HCT116 (cell line): ENCODE measurements around the gene FAM240B. TPM values are rescaled to one million over a fixed set of nuclear protein-coding genes. Genes with fewer than 3 reads are reported as not detected.

Experiments used
- ATAC-seq: fragments of 200-7000 bp; cut with Tn5 transposase; 2 replicates; pipeline ENCODE4 v1.9.1; 2020; ENCODE audit warnings: mild to moderate bottlenecking, moderate library complexity
- BruUV-seq: library from RNA; stranded (reverse); fragments of 400-500 nt; replicated peaks from 2 replicates; lab custom pipeline; 2021; lab: Mats Ljungman, UMichigan
- CTCF ChIA-PET: fragments of 300-600 bp; sonication (Branson Sonifier 250); formaldehyde crosslinking; loops from one replicate; lab custom pipeline; 2021; ENCODE audit warnings: antibody characterized with exemption; lab: Charles Lee
- POLR2A ChIA-PET: fragments of 300-600, 350-600 bp; sonication (Branson Sonifier 250); formaldehyde crosslinking; loops from one replicate; lab custom pipeline; 2021; ENCODE audit warnings: antibody characterized with exemption; lab: Charles Lee
- RAD21 ChIA-PET, 2 experiments: fragments of 300-600 bp; sonication (Branson Sonifier 250); formaldehyde crosslinking; loops; one replicate each; lab custom pipeline; 2023; ENCODE audit warnings: low total read pairs in 2 of 2; ENCODE audit not compliant: uncharacterized antibody in 2 of 2, unreplicated experiment in 2 of 2, low non-redundant PET in 1 of 2; lab: Charles Lee
- DNase-seq: peaks from one replicate; pipeline ENCODE4 v3.0.0-alpha.2; 2010; ENCODE audit warnings: low read depth, low spot score
- H2AFZ ChIP-seq: fragments of 200-600 bp; shearing (Covaris generic), sonication (generic); 2 replicates; pipeline ENCODE4 v1.6.1; 2017; ENCODE audit warnings: low read depth, mixed run types, mixed read lengths, antibody characterized with exemption, low read length; ENCODE audit not compliant: poor library complexity, severe bottlenecking
- H3K27ac ChIP-seq: 2 replicates; pipeline ENCODE4 v1.5.1; 2012; ENCODE audit warnings: low read depth, low read length
- H3K27me3 ChIP-seq: fragments of 200-600 bp; sonication (generic); 2 replicates; pipeline ENCODE4 v1.6.1; 2016; ENCODE audit warnings: mixed run types, low read length, mixed read lengths; ENCODE audit not compliant: insufficient read depth
- H3K36me3 ChIP-seq, 2 experiments: fragments of 200-500 bp in 1 of 2; fragments of 200-600 bp in 1 of 2; sonication (Bioruptor generic) in 1 of 2; sonication (generic) in 1 of 2; 2 replicates each; pipeline versions ENCODE4 v1.5.1 to v1.6.1; 2014 to 2016; ENCODE audit warnings: low read length in 2 of 2, inconsistent platforms in 1 of 2, mixed read lengths in 1 of 2, mixed run types in 1 of 2; ENCODE audit not compliant: insufficient read depth in 2 of 2, control insufficient read depth in 1 of 2
- H3K4me1 ChIP-seq, 2 experiments: fragments of 200-600 bp in 1 of 2; sonication (generic) in 1 of 2; 2 replicates each; pipeline versions ENCODE4 v1.5.1 to v1.6.1; 2012 to 2017; ENCODE audit warnings: low read length in 2 of 2, inconsistent platforms in 1 of 2, mild to moderate bottlenecking in 1 of 2, mixed read lengths in 1 of 2, mixed run types in 1 of 2, moderate library complexity in 1 of 2; ENCODE audit not compliant: insufficient read depth in 2 of 2, control insufficient read depth in 1 of 2
- H3K4me2 ChIP-seq: fragments of 200-600 bp; sonication (generic); 2 replicates; pipeline ENCODE4 v1.6.1; 2017; ENCODE audit warnings: mixed run types, low read length, mixed read lengths
- H3K4me3 ChIP-seq, 2 experiments: fragments of 200-600 bp in 1 of 2; sonication (generic) in 1 of 2; replicated peaks in 1 of 2; 2 replicates each; pipeline ENCODE4 v1.5.1; 2011 to 2016; ENCODE audit warnings: low read length in 2 of 2, control low read depth in 1 of 2, low read depth in 1 of 2, mild to moderate bottlenecking in 1 of 2, mixed read lengths in 1 of 2, mixed run types in 1 of 2
- H3K79me2 ChIP-seq: fragments of 200-600 bp; sonication (generic); 2 replicates; pipeline ENCODE4 v1.6.1; 2017; ENCODE audit warnings: mild to moderate bottlenecking, mixed run types, low read length, moderate library complexity, mixed read lengths; ENCODE audit not compliant: insufficient read depth
- H3K9ac ChIP-seq: fragments of 200-600 bp; sonication (generic); 2 replicates; pipeline ENCODE4 v1.6.1; 2016; ENCODE audit warnings: low read length, mixed read lengths
- H3K9me2 ChIP-seq: fragments of 200-600 bp; sonication (generic), shearing (Covaris generic); 2 replicates; pipeline ENCODE4 v1.6.1; 2017; ENCODE audit warnings: mixed run types, mild to moderate bottlenecking, moderate library complexity; ENCODE audit not compliant: insufficient read depth
- H3K9me3 ChIP-seq, 2 experiments: fragments of 200-500 bp in 1 of 2; fragments of 200-600 bp in 1 of 2; sonication (Bioruptor generic) in 1 of 2; sonication (generic) in 1 of 2; 2 replicates each; pipeline ENCODE4 v1.6.1; 2014 to 2017; ENCODE audit warnings: low read length in 2 of 2, mixed read lengths in 2 of 2, inconsistent platforms in 1 of 2, low read depth in 1 of 2, mild to moderate bottlenecking in 1 of 2, mixed run types in 1 of 2, moderate library complexity in 1 of 2; ENCODE audit not compliant: control insufficient read depth in 1 of 2, insufficient read depth in 1 of 2
- H4K20me1 ChIP-seq: fragments of 200-600 bp; sonication (generic), shearing (Covaris generic); 2 replicates; pipeline ENCODE4 v1.6.1; 2017; ENCODE audit warnings: mixed run types, mild to moderate bottlenecking, moderate library complexity; ENCODE audit not compliant: insufficient read depth
- CBX3 ChIP-seq: IDR thresholded peaks from 2 replicates; pipeline ENCODE4 v1.6.1; 2012; ENCODE audit warnings: low read depth
- CEBPB ChIP-seq: IDR thresholded peaks from 2 replicates; pipeline ENCODE4 v1.6.1; 2012; ENCODE audit warnings: low read depth
- EGR1 ChIP-seq: IDR thresholded peaks from 2 replicates; pipeline ENCODE4 v1.6.1; 2012; ENCODE audit warnings: low read depth
- FOSL1 ChIP-seq: IDR thresholded peaks from 2 replicates; pipeline ENCODE4 v1.6.1; 2012; ENCODE audit warnings: low read depth
- JUND ChIP-seq: IDR thresholded peaks from 2 replicates; pipeline ENCODE4 v1.6.1; 2012
- MAX ChIP-seq: IDR thresholded peaks from 2 replicates; pipeline ENCODE4 v1.6.1; 2012
- POLR2A ChIP-seq: IDR thresholded peaks from 2 replicates; pipeline ENCODE4 v1.7.0; 2011; ENCODE audit warnings: borderline replicate concordance; ENCODE audit not compliant: insufficient read depth, insufficient read length; ENCODE audit errors: extremely low read depth
- POLR2AphosphoS5 ChIP-seq: IDR thresholded peaks from 2 replicates; pipeline ENCODE4 v1.6.1; 2011; ENCODE audit warnings: mild to moderate bottlenecking, low read depth, low read length, moderate library complexity
- RAD21 ChIP-seq: IDR thresholded peaks from 2 replicates; pipeline ENCODE4 v1.6.1; 2012; ENCODE audit warnings: low read depth, mild to moderate bottlenecking
- SIN3A ChIP-seq: IDR thresholded peaks from 2 replicates; pipeline ENCODE4 v1.6.1; 2012; ENCODE audit warnings: low read depth
- TCF7L2 ChIP-seq: IDR thresholded peaks from 2 replicates; pipeline ENCODE4 v1.7.0; 2011; ENCODE audit warnings: borderline replicate concordance, inconsistent platforms; ENCODE audit not compliant: insufficient read depth, insufficient read length; ENCODE audit errors: extremely low read depth
- ZBTB33 ChIP-seq: IDR thresholded peaks from 2 replicates; pipeline ENCODE4 v1.6.1; 2011; ENCODE audit warnings: mild to moderate bottlenecking, low read length, moderate library complexity; ENCODE audit not compliant: insufficient replicate concordance; ENCODE audit errors: extremely low read depth
- intact Hi-C: fragments of 100-400 bp; cut with micrococcal nuclease; formaldehyde crosslinking; loops from 2 replicates; pipeline ENCODE4 v1.10.0; 2022
- total RNA-seq: library from RNA; stranded (reverse); gene quantifications from one replicate; pipeline ENCODE4 v1.2.1, GENCODE V29; 2021; ENCODE audit not compliant: unreplicated experiment
- TF ChIP-seq, protein P1 (sequence below): IDR thresholded peaks from 2 replicates; pipeline ENCODE4 v1.6.1; 2012
- TF ChIP-seq, protein P2 (sequence below), 3 experiments: fragments of 200-600 bp in 1 of 3; sonication (generic) in 1 of 3; IDR thresholded peaks in 2 of 3; conservative IDR thresholded peaks in 1 of 3; 2 replicates each; pipeline ENCODE4 v1.5.1; 2012 to 2017; ENCODE audit warnings: low read depth in 2 of 3, low read length in 2 of 3, antibody characterized with exemption in 1 of 3, borderline replicate concordance in 1 of 3, control low read depth in 1 of 3, mild to moderate bottlenecking in 1 of 3, mixed read lengths in 1 of 3, mixed run types in 1 of 3, moderate library complexity in 1 of 3; ENCODE audit not compliant: insufficient read depth in 1 of 3

Gene FAM240B
- total RNA-seq, 1 experiment from 2014 or later: not detected

DNA sequence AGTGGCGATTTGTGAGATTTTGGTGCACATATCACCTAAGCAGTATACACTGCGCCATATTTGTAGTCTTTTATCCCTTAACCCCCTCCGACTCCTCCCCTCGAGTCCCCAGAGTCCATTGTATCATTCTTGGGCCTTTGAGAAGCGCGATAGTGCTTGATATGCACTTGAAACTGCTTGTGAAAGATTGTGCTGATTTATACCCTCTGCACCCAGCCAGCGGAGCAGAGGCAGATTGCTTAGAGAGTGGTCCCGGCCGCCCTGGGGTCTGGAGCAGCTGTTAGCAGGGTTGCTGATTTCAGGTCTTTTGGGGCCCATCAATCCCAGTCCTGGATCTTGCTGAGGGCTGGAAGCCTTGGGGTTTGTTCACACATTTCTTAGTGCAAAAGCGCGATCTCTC, 13.0 kb upstream of the FAM240B start:
- ATAC-seq (no peak), DNase-seq (no peak)
- Histone ChIP-seq H3K9ac (no peak overlapping the region), H3K4me1 (no peaks in the 10 kb centered on the region), H3K36me3 (no peaks in the 10 kb centered on the region), H3K27me3 (no peaks in the 10 kb centered on the region), H3K4me3 (no peak overlapping the region), H3K79me2 (no peaks in the 10 kb centered on the region), H3K9me2 (no peaks in the 10 kb centered on the region), H3K27ac (no peak overlapping the region), H2AFZ (no peak overlapping the region), H3K4me2 (no peak overlapping the region), H3K9me3 (no peaks in the 10 kb centered on the region), H4K20me1 (no peaks in the 10 kb centered on the region)
- CTCF ChIA-PET: no interaction called here
- intact Hi-C loops: no loop called here
- BruUV-seq: no TSS peak
- RAD21 ChIA-PET: no interaction called here
- POLR2A ChIA-PET: no interaction called here
- TF ChIP-seq CEBPB (no peak), TCF7L2 (no peak), JUND (no peak), EGR1 (no peak), CBX3 (no peak), POLR2A (no peak), MAX (no peak), SIN3A (no peak), POLR2AphosphoS5 (no peak)
- TF ChIP-seq, protein P1, sequence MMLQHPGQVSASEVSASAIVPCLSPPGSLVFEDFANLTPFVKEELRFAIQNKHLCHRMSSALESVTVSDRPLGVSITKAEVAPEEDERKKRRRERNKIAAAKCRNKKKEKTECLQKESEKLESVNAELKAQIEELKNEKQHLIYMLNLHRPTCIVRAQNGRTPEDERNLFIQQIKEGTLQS: no peak

DNA sequence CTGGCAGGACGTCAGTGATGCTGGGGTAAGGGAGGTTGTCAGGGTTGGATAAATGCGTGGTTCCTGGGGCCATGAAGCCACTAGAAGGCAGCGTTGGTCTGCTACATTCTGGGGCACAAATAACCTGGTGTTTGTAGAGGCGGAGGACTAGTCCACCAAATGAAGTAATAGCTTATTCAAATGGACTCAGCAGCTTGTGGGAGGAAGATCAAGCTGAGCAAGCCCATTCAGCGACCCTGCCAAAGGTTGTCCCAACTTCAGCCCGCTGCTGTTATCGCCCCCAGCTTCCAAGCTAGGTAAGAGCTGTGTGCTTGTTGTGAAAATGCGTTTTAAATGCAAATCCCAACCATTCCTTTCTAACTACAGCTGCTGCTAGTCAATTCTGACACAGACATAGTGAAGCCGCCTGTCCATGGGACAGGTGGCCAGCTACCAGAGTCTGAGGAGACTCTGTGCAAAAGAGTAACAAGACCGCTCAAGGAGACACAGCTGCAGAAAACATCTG, 7.6 kb upstream of the FAM240B start:
- Histone ChIP-seq H3K9ac (no peak overlapping the region), H3K27me3 (no peaks in the 10 kb centered on the region), H3K36me3 (no peaks in the 10 kb centered on the region), H3K79me2 (no peaks in the 10 kb centered on the region), H2AFZ (no peak overlapping the region), H3K4me3 (no peak overlapping the region), H3K9me3 (no peaks in the 10 kb centered on the region), H3K9me2 (no peaks in the 10 kb centered on the region), H3K27ac (no peak overlapping the region), H4K20me1 (no peaks in the 10 kb centered on the region), H3K4me2 (no peak overlapping the region), H3K4me1 (no peaks in the 10 kb centered on the region)
- ATAC-seq (peak; percentile 82), DNase-seq (peak; percentile 34)
- POLR2A ChIA-PET: no interaction called here
- intact Hi-C loops: no loop called here
- RAD21 ChIA-PET: no interaction called here
- BruUV-seq: no TSS peak
- peak; percentile 82 for TF ChIP-seq RAD21
- TF ChIP-seq SIN3A: no peak
- no peak for TF ChIP-seq FOSL1
- TF ChIP-seq, protein P2, sequence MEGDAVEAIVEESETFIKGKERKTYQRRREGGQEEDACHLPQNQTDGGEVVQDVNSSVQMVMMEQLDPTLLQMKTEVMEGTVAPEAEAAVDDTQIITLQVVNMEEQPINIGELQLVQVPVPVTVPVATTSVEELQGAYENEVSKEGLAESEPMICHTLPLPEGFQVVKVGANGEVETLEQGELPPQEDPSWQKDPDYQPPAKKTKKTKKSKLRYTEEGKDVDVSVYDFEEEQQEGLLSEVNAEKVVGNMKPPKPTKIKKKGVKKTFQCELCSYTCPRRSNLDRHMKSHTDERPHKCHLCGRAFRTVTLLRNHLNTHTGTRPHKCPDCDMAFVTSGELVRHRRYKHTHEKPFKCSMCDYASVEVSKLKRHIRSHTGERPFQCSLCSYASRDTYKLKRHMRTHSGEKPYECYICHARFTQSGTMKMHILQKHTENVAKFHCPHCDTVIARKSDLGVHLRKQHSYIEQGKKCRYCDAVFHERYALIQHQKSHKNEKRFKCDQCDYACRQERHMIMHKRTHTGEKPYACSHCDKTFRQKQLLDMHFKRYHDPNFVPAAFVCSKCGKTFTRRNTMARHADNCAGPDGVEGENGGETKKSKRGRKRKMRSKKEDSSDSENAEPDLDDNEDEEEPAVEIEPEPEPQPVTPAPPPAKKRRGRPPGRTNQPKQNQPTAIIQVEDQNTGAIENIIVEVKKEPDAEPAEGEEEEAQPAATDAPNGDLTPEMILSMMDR (IDR thresholded peaks at IDR 0.05 in 2 of 3, conservative IDR thresholded peaks at IDR 0.05 in 1 of 3; ENCODE audit: borderline replicate concordance in 1 of 3, insufficient read depth in 1 of 3, low read depth in 2 of 3, low read length in 2 of 3): peak; percentile 44 to 61 (median 59); a peak in 5 of 6 replicates
- TF ChIP-seq ZBTB33: no peak
- CTCF ChIA-PET: interaction anchor here (0.7 kb wide), 1 partner anchor 12 kb away, joined by 3 read pairs; no protein-coding TSS in a partner anchor
